Neural cell (in vitro differentiated cells): ENCODE data around the gene VAPA. TPM values are rescaled to one million over a fixed set of nuclear protein-coding genes. Genes with fewer than 3 reads are reported as not detected.

Experiments used
- H2AFZ ChIP-seq: fragments of 200-600, 300-800 bp; sonication (generic), shearing (Covaris generic); 2 replicates; pipeline ENCODE4 v1.6.0; 2014; ENCODE audit warnings: low read depth, mild to moderate bottlenecking, antibody characterized with exemption, low read length, moderate library complexity
- H3F3A ChIP-seq: fragments of 200-600 bp; shearing (Covaris generic); 2 replicates; pipeline ENCODE4 v1.6.1; 2016; ENCODE audit warnings: mild to moderate bottlenecking, moderate library complexity, mixed read lengths, antibody characterized with exemption, low read length; ENCODE audit not compliant: insufficient read depth, poor library complexity, severe bottlenecking
- H3K27ac ChIP-seq: fragments of 200-600, 300-800 bp; sonication (generic), shearing (Covaris generic); 2 replicates; pipeline ENCODE4 v1.5.1; 2014; ENCODE audit warnings: mild to moderate bottlenecking, low read length, moderate library complexity
- H3K27me3 ChIP-seq: fragments of 300-800, 200-600 bp; sonication (generic), shearing (Covaris generic); 2 replicates; pipeline ENCODE4 v1.6.0; 2014; ENCODE audit warnings: mild to moderate bottlenecking, low read depth, low read length, moderate library complexity; ENCODE audit not compliant: insufficient read depth
- H3K36me3 ChIP-seq: fragments of 300-800, 200-600 bp; sonication (generic), shearing (Covaris generic); 2 replicates; pipeline ENCODE4 v1.5.1; 2014; ENCODE audit warnings: mild to moderate bottlenecking, antibody characterized with exemption, low read length, moderate library complexity; ENCODE audit not compliant: insufficient read depth
- H3K4me2 ChIP-seq: fragments of 300-800, 200-600 bp; sonication (generic), shearing (Covaris generic); 2 replicates; pipeline ENCODE4 v1.6.0; 2014; ENCODE audit warnings: mild to moderate bottlenecking, low read length
- H3K4me3 ChIP-seq: fragments of 300-800, 200-600 bp; sonication (generic), shearing (Covaris generic); 2 replicates; pipeline ENCODE4 v1.5.1; 2014; ENCODE audit warnings: mild to moderate bottlenecking, low read length, moderate library complexity
- H3K79me2 ChIP-seq: fragments of 200-600 bp; shearing (Covaris generic); replicated peaks from 2 replicates; pipeline ENCODE4 v1.6.0; 2014; ENCODE audit warnings: mild to moderate bottlenecking, low read length, moderate library complexity; ENCODE audit not compliant: insufficient read depth
- H3K9ac ChIP-seq: fragments of 300-800, 200-600 bp; sonication (generic), shearing (Covaris generic); 2 replicates; pipeline ENCODE4 v1.6.1; 2016; ENCODE audit warnings: mild to moderate bottlenecking, low read length, mixed read lengths
- H3K9me2 ChIP-seq: fragments of 200-600 bp; shearing (Covaris generic); 2 replicates; pipeline ENCODE4 v1.6.1; 2016; ENCODE audit warnings: mild to moderate bottlenecking, low read length, mixed read lengths; ENCODE audit not compliant: insufficient read depth
- H3K9me3 ChIP-seq: fragments of 200-600, 300-800 bp; sonication (generic), shearing (Covaris generic); 2 replicates; pipeline ENCODE4 v1.6.1; 2016; ENCODE audit warnings: mild to moderate bottlenecking, mixed run types, low read length, moderate library complexity, mixed read lengths
- H4K20me1 ChIP-seq: fragments of 200-600 bp; shearing (Covaris generic); 2 replicates; pipeline ENCODE4 v1.6.1; 2016; ENCODE audit warnings: mild to moderate bottlenecking, mixed run types; ENCODE audit not compliant: insufficient read depth
- CTCF ChIP-seq: fragments of 450-650 bp; IDR thresholded peaks from 2 replicates; pipeline ENCODE4 v1.5.1; 2014; ENCODE audit warnings: antibody characterized with exemption, mild to moderate bottlenecking, moderate library complexity; ENCODE audit not compliant: poor library complexity, severe bottlenecking
- EP300 ChIP-seq: fragments of 450-650 bp; conservative IDR thresholded peaks from 2 replicates; pipeline ENCODE4 v1.6.1; 2014; ENCODE audit warnings: antibody characterized with exemption, mild to moderate bottlenecking, moderate library complexity; ENCODE audit not compliant: poor library complexity, severe bottlenecking
- EZH2 ChIP-seq: fragments of 200-600, 300-800 bp; shearing (Covaris generic), sonication (generic); IDR thresholded peaks from 2 replicates; pipeline ENCODE4 v1.6.1; 2014; ENCODE audit warnings: antibody characterized with exemption, low read length, borderline replicate concordance, mild to moderate bottlenecking; ENCODE audit not compliant: insufficient read depth, poor library complexity, severe bottlenecking
- MXI1 ChIP-seq: fragments of 450-650 bp; conservative IDR thresholded peaks from 2 replicates; pipeline ENCODE4 v1.6.1; 2014; ENCODE audit warnings: antibody characterized with exemption, mild to moderate bottlenecking; ENCODE audit not compliant: poor library complexity, severe bottlenecking
- POLR2AphosphoS5 ChIP-seq: IDR thresholded peaks from 2 replicates; pipeline ENCODE4 v1.6.1; 2012
- RAD21 ChIP-seq: fragments of 450-650 bp; conservative IDR thresholded peaks from 2 replicates; pipeline ENCODE4 v1.6.1; 2014; ENCODE audit warnings: antibody characterized with exemption, mild to moderate bottlenecking, moderate library complexity
- REST ChIP-seq: IDR thresholded peaks from 2 replicates; pipeline ENCODE4 v1.6.1; 2012; ENCODE audit warnings: borderline replicate concordance
- SMC3 ChIP-seq: fragments of 450-650 bp; conservative IDR thresholded peaks from 2 replicates; pipeline ENCODE4 v1.6.1; 2014; ENCODE audit warnings: antibody characterized with exemption, mild to moderate bottlenecking, moderate library complexity; ENCODE audit not compliant: poor library complexity
- TAF1 ChIP-seq: IDR thresholded peaks from 2 replicates; pipeline ENCODE4 v1.6.1; 2012; ENCODE audit warnings: low read depth
- polyA plus RNA-seq: library from polyadenylated mRNA; depleted of rRNA; stranded (reverse); fragments of >200 nt; gene quantifications from 2 replicates; pipeline ENCODE4 v1.2.3, GENCODE V29; 2014

Gene VAPA
- polyA plus RNA-seq, 1 donor from 2014 or later = 317 TPM

GRCh38 chr18:9928646-9929259 is 14.9 kb downstream of the VAPA start:
- Histone ChIP-seq H3K9me3 (no peaks in the 10 kb centered on the region), H3K79me2 (peaks cover 88% of the 10 kb centered on the region), H3K4me2 (no peak overlapping the region), H3K4me3 (no peak overlapping the region), H3K27me3 (no peaks in the 10 kb centered on the region), H3K9me2 (no peaks in the 10 kb centered on the region), H2AFZ (no peak overlapping the region), H3K27ac (no peak overlapping the region), H3K9ac (no peak overlapping the region), H4K20me1 (peaks cover 15% of the 10 kb centered on the region), H3K36me3 (no peaks in the 10 kb centered on the region), H3F3A (no peaks in the 10 kb centered on the region)
- no peak for TF ChIP-seq EP300
- no peak for TF ChIP-seq MXI1
- TF ChIP-seq EZH2 = no peak
- no peak for TF ChIP-seq REST
- TF ChIP-seq TAF1 = no peak
- TF ChIP-seq POLR2AphosphoS5 = no peak
- no peak for TF ChIP-seq SMC3
- no peak for TF ChIP-seq CTCF
- no peak for TF ChIP-seq RAD21

- H3F3A ChIP-seq = no peaks in the 10 kb centered on the region
- peaks cover 78% of the 10 kb centered on the region for H3K79me2 ChIP-seq
- no peak overlapping the region for H3K4me2 ChIP-seq
- no peak overlapping the region for H3K27ac ChIP-seq
- no peak for TF ChIP-seq EP300
- H3K9ac ChIP-seq = no peak overlapping the region
- H3K36me3 ChIP-seq = no peaks in the 10 kb centered on the region
- no peaks in the 10 kb centered on the region for H3K27me3 ChIP-seq
- no peak overlapping the region for H3K4me3 ChIP-seq
- H3K9me3 ChIP-seq = no peaks in the 10 kb centered on the region
- H2AFZ ChIP-seq = no peak overlapping the region
- H3K9me2 ChIP-seq = no peaks in the 10 kb centered on the region
- peaks cover 10% of the 10 kb centered on the region for H4K20me1 ChIP-seq
These were observed 16.6 kb downstream of the VAPA start for GRCh38 chr18:9930299-9930884.
